Activated T-cell treated with anti-CD3 and anti-CD28 coated beads, Interleukin-2, amount 50 U/mL, for 4 hours (primary cell): Measurements from ENCODE around the gene KCNQ1. TPM values are rescaled to one million over a fixed set of nuclear protein-coding genes. Genes with fewer than 3 reads are reported as not detected.

Experiments
- ATAC-seq, 2 donors: fragments of 200-7000 bp; cut with Tn5 transposase; one replicate each; pipeline ENCODE4 v1.10.0; 2021
- DNase-seq: peaks from one replicate; pipeline ENCODE4 v3.0.0-alpha.2; 2020
- H3K27me3 Mint-ChIP-seq: one replicate; pipeline ENCODE4 v1.8.0; 2021; ENCODE audit warnings: low read depth, mixed read lengths
- H3K36me3 Mint-ChIP-seq: one replicate; pipeline ENCODE4 v1.8.0; 2022; ENCODE audit warnings: mixed read lengths; ENCODE audit not compliant: insufficient read depth
- H3K4me1 Mint-ChIP-seq: one replicate; pipeline ENCODE4 v1.8.0; 2021; ENCODE audit warnings: low read depth, mixed read lengths
- H3K4me3 Mint-ChIP-seq: one replicate; pipeline ENCODE4 v1.8.0; 2021; ENCODE audit warnings: mild to moderate bottlenecking, moderate library complexity, mixed read lengths
- H3K9me3 Mint-ChIP-seq: one replicate; pipeline ENCODE4 v1.8.0; 2021; ENCODE audit warnings: mixed read lengths
- total RNA-seq, 3 donors: library from RNA; stranded (reverse); gene quantifications; one replicate each; pipeline ENCODE4 v1.2.1, GENCODE V29; 2021

Gene KCNQ1
- total RNA-seq, 3 donors from 2014 or later: 2.3 to 3.0 (median 2.8) TPM

- no peaks in the 10 kb centered on the region for H3K9me3 Mint-ChIP-seq
- no peaks in the 10 kb centered on the region for H3K27me3 Mint-ChIP-seq
Observed at GRCh38 chr11:2699531-2700414, 255.0 kb downstream of the KCNQ1 start, which contains the start of gene KCNQ1OT1. TSS of gene KCNQ1OT1 (minus strand) at chr11:2699994.

GRCh38 chr11:2700415-2701211 is 255.8 kb downstream of the KCNQ1 start:
- Mint-ChIP-seq H3K36me3 (peaks cover 8% of the 10 kb centered on the region), H3K4me1 (peaks cover 10% of the 10 kb centered on the region), H3K27me3 (no peaks in the 10 kb centered on the region), H3K4me3 (peak overlapping the region; percentile 84), H3K9me3 (no peaks in the 10 kb centered on the region)
- ATAC-seq (peak in 1 of 2 donors; percentile 28), DNase-seq (peak; percentile 5)

More at GRCh38 chr11:2699531-2700414, 255.0 kb downstream of the KCNQ1 start, which contains the start of gene KCNQ1OT1:
- ATAC-seq: peak; percentile 96 to 97
- Mint-ChIP-seq H3K4me1 (peaks cover 10% of the 10 kb centered on the region), H3K36me3 (peaks cover 8% of the 10 kb centered on the region), H3K4me3 (peak within 1 kb of the TSS; percentile 84)
- peak; percentile 78 for DNase-seq

GRCh38 chr11:2701230-2701629 is 256.4 kb downstream of the KCNQ1 start:
- Mint-ChIP-seq H3K36me3 (peaks cover 10% of the 10 kb centered on the region), H3K4me1 (peaks cover 10% of the 10 kb centered on the region)
- peak; percentile 1 for DNase-seq

GRCh38 chr11:2701898-2702434 is 257.2 kb downstream of the KCNQ1 start:
- Mint-ChIP-seq H3K9me3 (no peaks in the 10 kb centered on the region), H3K4me3 (peak overlapping the region; percentile 50), H3K36me3 (peaks cover 10% of the 10 kb centered on the region), H3K4me1 (peaks cover 10% of the 10 kb centered on the region), H3K27me3 (no peaks in the 10 kb centered on the region)
- ATAC-seq: no peak
- DNase-seq: no peak

More at GRCh38 chr11:2701230-2701629, 256.4 kb downstream of the KCNQ1 start:
- Mint-ChIP-seq H3K4me3 (peak overlapping the region; percentile 71), H3K9me3 (no peaks in the 10 kb centered on the region), H3K27me3 (no peaks in the 10 kb centered on the region)
- ATAC-seq: no peak

- H3K9me3 Mint-ChIP-seq: no peaks in the 10 kb centered on the region
- H3K27me3 Mint-ChIP-seq: no peaks in the 10 kb centered on the region
- peaks cover 10% of the 10 kb centered on the region for H3K36me3 Mint-ChIP-seq
- ATAC-seq (no peak), DNase-seq (no peak)
- H3K4me3 Mint-ChIP-seq: no peak overlapping the region
- peaks cover 10% of the 10 kb centered on the region for H3K4me1 Mint-ChIP-seq
Observed at GRCh38 chr11:2702771-2703362, 258.1 kb downstream of the KCNQ1 start.

GRCh38 chr11:2703363-2704141 is 258.7 kb downstream of the KCNQ1 start:
- Mint-ChIP-seq H3K27me3 (no peaks in the 10 kb centered on the region), H3K36me3 (peaks cover 7% of the 10 kb centered on the region), H3K9me3 (no peaks in the 10 kb centered on the region), H3K4me3 (no peak overlapping the region), H3K4me1 (peaks cover 7% of the 10 kb centered on the region)
- DNase-seq (no peak), ATAC-seq (no peak)

- Mint-ChIP-seq H3K4me3 (no peak overlapping the region), H3K36me3 (peaks cover 7% of the 10 kb centered on the region), H3K27me3 (no peaks in the 10 kb centered on the region), H3K4me1 (peaks cover 2% of the 10 kb centered on the region), H3K9me3 (peaks cover under 1% of the 10 kb centered on the region)
- DNase-seq (no peak), ATAC-seq (no peak)
Observed at GRCh38 chr11:2704356-2704755, 259.5 kb downstream of the KCNQ1 start.

- no peak overlapping the region for H3K4me3 Mint-ChIP-seq
- peaks cover 14% of the 10 kb centered on the region for H3K36me3 Mint-ChIP-seq
- no peaks in the 10 kb centered on the region for H3K27me3 Mint-ChIP-seq
- ATAC-seq: no peak
- H3K4me1 Mint-ChIP-seq: peaks cover 2% of the 10 kb centered on the region
- no peak for DNase-seq
- H3K9me3 Mint-ChIP-seq: peaks cover 8% of the 10 kb centered on the region
Observed at GRCh38 chr11:2704896-2705606, 260.2 kb downstream of the KCNQ1 start.

GRCh38 chr11:2706321-2706720 is 261.5 kb downstream of the KCNQ1 start:
- H3K4me3 Mint-ChIP-seq: no peak overlapping the region
- peaks cover 18% of the 10 kb centered on the region for H3K36me3 Mint-ChIP-seq
- ATAC-seq (no peak), DNase-seq (no peak)
- H3K9me3 Mint-ChIP-seq: peaks cover 15% of the 10 kb centered on the region
- H3K4me1 Mint-ChIP-seq: peaks cover 2% of the 10 kb centered on the region
- H3K27me3 Mint-ChIP-seq: no peaks in the 10 kb centered on the region

- no peaks in the 10 kb centered on the region for H3K4me1 Mint-ChIP-seq
- no peak overlapping the region for H3K4me3 Mint-ChIP-seq
- H3K36me3 Mint-ChIP-seq: peaks cover 18% of the 10 kb centered on the region
- peaks cover 15% of the 10 kb centered on the region for H3K9me3 Mint-ChIP-seq
- DNase-seq: no peak
- H3K27me3 Mint-ChIP-seq: no peaks in the 10 kb centered on the region
- ATAC-seq: no peak
Observed at GRCh38 chr11:2707736-2708135, 262.9 kb downstream of the KCNQ1 start.

- ATAC-seq (no peak), DNase-seq (no peak)
- Mint-ChIP-seq H3K4me1 (no peaks in the 10 kb centered on the region), H3K27me3 (no peaks in the 10 kb centered on the region), H3K4me3 (no peak overlapping the region), H3K36me3 (peaks cover 18% of the 10 kb centered on the region), H3K9me3 (peaks cover 15% of the 10 kb centered on the region)
Observed at GRCh38 chr11:2708151-2708581, 263.4 kb downstream of the KCNQ1 start.

- no peaks in the 10 kb centered on the region for H3K4me1 Mint-ChIP-seq
Observed at GRCh38 chr11:2708757-2709281, 264.0 kb downstream of the KCNQ1 start.

GRCh38 chr11:2709429-2709828 is 264.6 kb downstream of the KCNQ1 start:
- Mint-ChIP-seq H3K36me3 (peaks cover 14% of the 10 kb centered on the region), H3K4me3 (no peak overlapping the region), H3K4me1 (no peaks in the 10 kb centered on the region), H3K9me3 (peaks cover 15% of the 10 kb centered on the region), H3K27me3 (no peaks in the 10 kb centered on the region)
- ATAC-seq (no peak), DNase-seq (no peak)

More at GRCh38 chr11:2708757-2709281, 264.0 kb downstream of the KCNQ1 start:
- H3K4me3 Mint-ChIP-seq: no peak overlapping the region
- ATAC-seq (no peak), DNase-seq (no peak)
- peaks cover 18% of the 10 kb centered on the region for H3K36me3 Mint-ChIP-seq
- H3K27me3 Mint-ChIP-seq: no peaks in the 10 kb centered on the region
- H3K9me3 Mint-ChIP-seq: peaks cover 15% of the 10 kb centered on the region
